ENCODE data around the gene SH3RF3.

SH3RF3 gene

GRCh38 chr2:109486711-109487535 lies 357.9 kb downstream of the SH3RF3 start:
- no peak for DNase-seq (ENCODE audit: low read depth in 2 of 3, low spot score in 1 of 3)

- DNase-seq (ENCODE audit: low read depth in 2 of 3, low spot score in 1 of 3) = no peak
Observed at GRCh38 chr2:109487536-109487869, 358.5 kb downstream of the SH3RF3 start.

- no peak for DNase-seq (ENCODE audit: low read depth in 2 of 3, low spot score in 1 of 3)
Observed at GRCh38 chr2:109487871-109488655, 359.1 kb downstream of the SH3RF3 start.

- no peak for DNase-seq (ENCODE audit: low read depth in 2 of 3, low spot score in 1 of 3)
Observed at GRCh38 chr2:109489296-109489695, 360.3 kb downstream of the SH3RF3 start.

GRCh38 chr2:109493176-109493935 lies 364.4 kb downstream of the SH3RF3 start:
- no peak for DNase-seq (ENCODE audit: low read depth in 2 of 3, low spot score in 1 of 3)

DNA sequence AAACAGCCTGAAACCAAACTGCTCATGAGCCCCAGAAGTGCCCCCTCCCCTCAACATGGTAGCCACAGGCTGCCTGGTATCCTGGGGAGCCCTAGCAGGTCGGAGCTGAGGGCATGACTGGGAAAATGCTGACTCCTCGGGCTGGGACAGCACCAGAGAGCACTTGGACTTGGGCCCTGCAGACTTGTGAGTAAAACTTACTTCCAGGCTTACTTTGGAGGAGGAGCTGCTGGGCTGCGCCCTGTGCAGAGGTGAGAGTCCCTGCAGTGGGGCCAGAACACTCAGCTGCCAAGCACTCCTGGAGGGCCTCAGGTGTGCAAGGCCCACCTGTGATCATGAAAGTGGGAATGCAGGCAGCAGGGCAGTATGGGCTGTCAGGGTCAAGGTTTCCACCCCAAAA lies 365.3 kb downstream of the SH3RF3 start:
- no peak for DNase-seq (ENCODE audit: low read depth in 2 of 3, low spot score in 1 of 3)

GRCh38 chr2:109497463-109497862 lies 368.5 kb downstream of the SH3RF3 start:
- no peak for DNase-seq (ENCODE audit: low read depth in 2 of 3, low spot score in 1 of 3)

GRCh38 chr2:109497911-109498870 lies 369.2 kb downstream of the SH3RF3 start:
- DNase-seq (ENCODE audit: low read depth in 2 of 3, low spot score in 1 of 3) = no peak

DNA sequence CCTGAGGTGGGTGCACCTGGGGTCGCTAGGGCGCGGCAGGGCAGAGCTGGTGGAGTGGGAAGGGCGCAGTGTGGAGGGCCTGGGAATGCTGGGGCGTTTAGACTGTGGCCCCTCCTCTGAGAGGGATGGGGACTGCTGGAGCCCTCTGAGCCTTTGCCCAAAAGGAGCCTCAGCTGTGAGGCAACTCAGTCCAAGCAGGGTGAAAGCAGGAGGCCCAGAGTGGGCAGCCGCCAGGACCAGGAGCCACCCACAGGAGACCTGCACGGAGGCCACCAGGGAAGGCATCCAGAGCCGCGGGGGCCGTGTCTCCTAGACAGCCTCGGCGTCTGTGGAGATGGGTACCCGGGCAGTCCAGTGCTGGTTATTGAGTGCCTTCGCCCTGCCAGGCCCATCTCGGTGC lies 369.9 kb downstream of the SH3RF3 start:
- no peak for DNase-seq (ENCODE audit: low read depth in 2 of 3, low spot score in 1 of 3)

GRCh38 chr2:109499566-109499965 lies 370.6 kb downstream of the SH3RF3 start:
- no peak for DNase-seq (ENCODE audit: low read depth in 2 of 3, low spot score in 1 of 3)

DNA sequence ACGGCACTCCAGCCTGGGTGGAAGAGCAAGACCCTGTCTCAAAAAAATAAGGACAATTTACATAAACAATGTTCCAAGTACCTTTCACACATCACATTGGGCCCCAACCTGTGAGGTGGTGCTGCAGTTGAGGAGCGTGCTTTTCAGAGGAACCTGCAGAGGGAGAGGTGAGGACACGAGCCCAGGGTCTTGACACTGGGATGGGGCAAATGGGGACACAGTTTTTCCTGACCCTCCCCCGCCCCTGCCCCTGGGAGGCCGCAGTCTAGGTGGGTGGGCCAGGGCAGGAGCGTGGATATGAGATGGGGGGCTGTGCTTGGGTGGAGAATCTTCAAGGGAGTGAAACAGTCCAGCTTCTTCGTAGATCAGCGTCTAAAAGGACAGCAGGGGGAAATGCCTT lies 371.9 kb downstream of the SH3RF3 start:
- no peak for DNase-seq (ENCODE audit: low read depth in 2 of 3, low spot score in 1 of 3)

DNA sequence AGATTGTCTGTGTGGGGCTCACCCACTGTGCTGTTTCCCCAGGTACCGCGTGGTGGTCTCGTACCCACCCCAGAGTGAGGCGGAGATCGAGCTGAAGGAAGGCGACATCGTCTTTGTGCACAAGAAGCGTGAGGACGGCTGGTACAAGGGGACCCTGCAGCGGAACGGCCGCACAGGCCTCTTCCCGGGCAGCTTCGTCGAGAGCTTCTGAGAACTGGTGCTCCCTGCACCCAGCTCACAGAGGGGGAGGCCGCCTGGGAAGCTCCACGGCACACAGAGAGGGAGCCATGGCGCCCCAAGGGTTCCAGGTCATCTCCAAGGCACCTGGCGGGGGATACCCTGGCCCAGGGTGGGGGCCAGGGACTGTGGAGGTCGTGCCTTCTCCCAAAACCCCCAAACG lies 372.5 kb downstream of the SH3RF3 start:
- DNase-seq (ENCODE audit: low read depth in 2 of 3, low spot score in 1 of 3) = no peak

DNA sequence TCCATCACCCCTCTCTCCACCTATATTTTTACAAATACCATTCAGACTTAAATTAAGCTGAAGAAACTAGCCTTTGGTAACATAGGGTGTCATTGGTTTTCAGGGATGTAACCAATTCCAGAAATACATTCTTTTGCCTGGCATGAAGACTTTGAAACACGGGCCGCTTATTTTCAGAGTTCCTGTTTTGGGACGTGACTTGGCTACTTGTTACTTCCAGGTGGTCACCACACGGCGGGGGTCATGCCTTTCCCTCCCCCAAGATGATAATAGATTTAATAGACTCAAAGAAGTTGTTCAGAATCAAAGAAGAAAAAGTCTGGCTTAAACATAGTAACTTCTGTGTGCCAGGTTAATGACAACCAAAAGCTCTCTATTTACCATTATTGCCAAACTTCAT lies 374.2 kb downstream of the SH3RF3 start:
- DNase-seq (ENCODE audit: low read depth in 2 of 3, low spot score in 1 of 3) = no peak

DNA sequence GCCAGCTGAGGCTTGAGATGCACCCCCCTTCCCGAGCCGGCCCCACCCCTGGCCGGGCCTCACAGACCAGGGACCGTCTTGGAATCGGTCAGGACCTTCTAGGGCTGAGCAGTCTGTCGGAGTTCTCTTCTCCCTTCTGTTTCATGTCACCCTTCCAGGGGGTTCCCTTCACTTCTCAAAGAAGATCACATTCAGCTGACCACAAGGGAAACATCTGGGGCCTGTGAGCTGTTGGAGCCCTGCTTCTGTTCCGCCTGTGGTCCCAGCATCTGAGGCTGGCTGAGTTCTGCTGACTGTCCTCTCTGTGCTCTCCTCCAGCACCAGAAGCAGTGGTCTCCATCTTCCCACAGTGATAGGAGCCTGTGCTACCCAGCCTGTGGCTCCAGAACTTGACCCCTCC lies 378.2 kb downstream of the SH3RF3 start:
- no peak for DNase-seq (ENCODE audit: low read depth in 2 of 3, low spot score in 1 of 3)

- no peak for DNase-seq (ENCODE audit: low read depth in 2 of 3, low spot score in 1 of 3)
Observed at GRCh38 chr2:109507828-109508227, 378.8 kb downstream of the SH3RF3 start.

DNA sequence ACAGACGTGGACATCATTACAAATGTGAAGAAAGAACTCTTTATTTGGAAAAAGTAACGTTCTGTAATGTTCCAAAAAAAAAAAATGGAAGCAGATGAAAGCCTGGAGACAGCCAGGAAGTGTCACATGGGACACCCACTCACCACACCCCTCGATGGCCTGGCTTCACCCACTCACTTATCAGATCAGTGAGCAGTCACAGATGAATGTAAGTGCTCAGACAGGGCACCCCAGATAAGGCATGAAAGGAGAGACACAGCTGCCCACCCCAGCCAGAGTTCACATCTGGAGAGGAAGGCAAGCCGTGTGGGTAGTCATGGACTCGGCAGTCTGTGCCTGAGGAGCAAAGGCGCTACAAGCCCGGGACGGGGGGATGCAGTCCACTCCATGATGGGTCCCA lies 379.6 kb downstream of the SH3RF3 start:
- DNase-seq (ENCODE audit: low read depth in 2 of 3, low spot score in 1 of 3) = no peak

DNA sequence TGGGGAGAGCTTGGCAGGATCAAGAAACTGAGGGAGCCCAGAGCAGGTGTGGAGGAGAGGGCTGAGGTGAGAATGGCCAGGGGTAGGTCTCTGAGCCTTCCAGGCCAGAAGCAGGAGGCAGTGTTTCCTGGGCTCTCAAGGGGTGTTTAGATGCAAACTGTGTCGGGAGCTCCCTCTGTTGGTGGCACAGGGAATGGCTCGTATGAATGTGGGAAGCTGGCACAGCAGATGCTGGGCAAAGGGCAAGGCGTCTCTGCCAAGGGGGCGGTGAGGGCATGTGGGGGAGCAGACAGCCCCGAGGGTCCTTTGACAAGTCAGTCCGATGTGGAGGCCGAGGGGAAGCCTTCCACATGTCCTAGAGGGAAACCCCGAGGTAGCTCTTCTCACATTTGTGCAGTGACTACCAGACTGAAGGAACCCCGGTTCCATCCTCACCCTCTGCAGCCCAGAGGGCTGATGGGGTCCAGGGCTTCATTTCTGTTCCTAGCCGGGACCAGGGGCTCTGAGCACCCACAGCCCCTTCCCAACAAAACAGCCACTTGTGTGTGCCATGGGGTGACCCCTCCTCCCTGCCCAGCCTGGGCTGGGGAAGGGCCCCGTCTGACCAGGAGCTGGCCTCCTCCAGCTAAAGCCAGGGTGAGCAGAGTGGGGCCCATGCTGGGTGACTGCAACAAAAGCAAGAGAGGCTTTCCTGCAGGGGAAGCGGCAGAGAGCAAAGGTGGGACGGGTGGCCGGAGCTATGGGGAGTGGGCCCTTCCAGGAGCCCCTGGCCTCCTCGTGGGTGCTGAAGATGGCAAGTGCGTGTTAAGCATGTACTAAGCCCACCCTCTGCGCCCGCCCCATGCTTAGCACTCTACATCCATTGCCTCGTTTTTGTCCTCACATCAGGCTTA lies 381.4 kb downstream of the SH3RF3 start:
- peak; percentile 50 to 80 (median 57) for DNase-seq (ENCODE audit: low read depth in 2 of 3, low spot score in 1 of 3)

- DNase-seq (ENCODE audit: low read depth in 2 of 3, low spot score in 1 of 3) = no peak
Observed at GRCh38 chr2:109511168-109511567, 382.2 kb downstream of the SH3RF3 start.

GRCh38 chr2:109512076-109512475 lies 383.1 kb downstream of the SH3RF3 start:
- DNase-seq (ENCODE audit: low read depth in 2 of 3, low spot score in 1 of 3) = no peak

- no peak for DNase-seq (ENCODE audit: low read depth in 2 of 3, low spot score in 1 of 3)
Observed at GRCh38 chr2:109513230-109513629, 384.2 kb downstream of the SH3RF3 start.
